ENCODE measurements around the gene RILP. TPM values are rescaled to one million over a fixed set of nuclear protein-coding genes. Genes with fewer than 3 reads are reported as not detected.

Gene RILP
- total and polyA plus RNA-seq, 10 of the 15 experiments (the other 5 are each of a cell fraction or from before 2014, with no cell fraction given): 0.60 to 6.1 (median 3.3) TPM; not detected in 1

DNA sequence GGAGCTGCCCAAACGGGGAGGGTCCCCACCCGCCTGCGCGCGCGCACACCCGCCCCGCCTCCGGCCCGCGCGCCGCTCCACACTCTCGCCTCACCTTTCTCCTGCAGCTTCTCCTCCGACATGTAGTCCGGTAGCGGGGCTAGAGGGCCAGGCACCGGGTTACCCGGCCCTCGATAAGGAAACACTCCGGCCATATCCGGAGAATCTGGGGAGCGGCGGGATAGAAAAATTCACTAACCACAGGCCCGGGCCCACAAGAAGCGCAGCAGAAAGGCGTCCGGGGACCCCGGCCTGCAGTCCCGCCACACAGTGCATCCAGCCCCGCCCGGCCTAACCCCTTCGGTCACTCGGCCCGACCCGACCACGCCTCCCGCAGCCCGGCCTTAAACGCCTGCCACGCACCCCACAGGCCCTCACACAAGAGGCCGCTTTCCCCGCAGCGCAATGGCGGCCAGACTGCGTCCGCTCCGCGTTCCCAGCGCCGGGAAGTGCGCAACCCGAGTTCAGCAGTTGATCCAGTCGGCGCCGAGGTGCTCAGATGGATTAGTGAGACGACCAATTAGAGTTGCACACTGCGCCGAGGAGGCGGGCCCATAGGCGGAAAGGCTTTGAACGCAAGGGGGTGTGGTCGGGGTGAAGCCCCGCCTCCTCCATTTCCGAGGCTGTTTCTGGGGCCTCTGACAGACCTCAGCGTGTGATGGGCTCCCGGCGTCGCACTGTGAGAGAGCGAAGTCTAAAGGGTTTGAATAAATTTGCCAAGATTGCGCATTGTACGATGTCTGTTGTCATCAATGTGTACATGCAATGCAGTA lies 34.9 kb upstream of the RILP start, which contains the start of gene PRPF8 (continued):
- TF ChIP-seq BHLHE40 (IDR thresholded peaks at IDR 0.05; ENCODE audit: borderline replicate concordance in 1 of 2, low read depth in 2 of 2, low read length in 1 of 2) (peak; percentile 15 to 28; a peak in 1 of 4 replicates), FOS (IDR thresholded peaks at IDR 0.05; ENCODE audit: borderline replicate concordance, extremely low read depth, insufficient read length) (peak; percentile 52), GATAD2B (conservative IDR thresholded peaks at IDR 0.05; ENCODE audit: low read depth) (peak; percentile 77), LARP7 (IDR thresholded peaks at IDR 0.05) (no peak; the same call in 1 of the 2 replicates), ETV6 (conservative IDR thresholded peaks at IDR 0.05 in 1 of 2, IDR thresholded peaks at IDR 0.05 in 1 of 2; ENCODE audit: borderline replicate concordance in 1 of 2, low read depth in 1 of 2) (no peak), ESRRA (IDR thresholded peaks at IDR 0.05; ENCODE audit: low read length) (0 out of 2 replicates have a peak, but pooled peaks have one; percentile 54), SMC3 (IDR thresholded peaks at IDR 0.05; ENCODE audit: borderline replicate concordance, low read length) (no peak), SIN3A (IDR thresholded peaks at IDR 0.05; ENCODE audit: low read depth, low read length) (peak; percentile 84), ZNF384 (IDR thresholded peaks at IDR 0.05; ENCODE audit: borderline replicate concordance, low read depth, low read length) (no peak), GABPA (IDR thresholded peaks at IDR 0.05; ENCODE audit: low read depth) (peak; percentile 88), MXI1 (IDR thresholded peaks at IDR 0.05; ENCODE audit: low read depth, low read length) (peak; percentile 83), ZBED1 (IDR thresholded peaks at IDR 0.05; ENCODE audit: borderline replicate concordance) (no peak), NR2C1 (IDR thresholded peaks at IDR 0.05) (peak; percentile 69), NR2F1 (conservative IDR thresholded peaks at IDR 0.05) (0 out of 2 replicates have a peak, but pooled peaks have one; percentile 41), RFX5 (IDR thresholded peaks at IDR 0.05; ENCODE audit: low read depth, low read length) (no peak; the same call in 1 of the 2 replicates), CREB1 (IDR thresholded peaks at IDR 0.05; ENCODE audit: low read depth) (peak; percentile 78), IKZF1 (conservative IDR thresholded peaks at IDR 0.05) (peak; percentile 76), STAT1 (conservative IDR thresholded peaks at IDR 0.05) (0 out of 2 replicates have a peak, but pooled peaks have one; percentile 54), YY1 (IDR thresholded peaks at IDR 0.05; ENCODE audit: low read depth, low read length) (peak; percentile 98), TARDBP (IDR thresholded peaks at IDR 0.05; ENCODE audit: borderline replicate concordance) (0 out of 2 replicates have a peak, but pooled peaks have one; percentile 13), SMAD5 (IDR thresholded peaks at IDR 0.05; ENCODE audit: low read depth) (peak; percentile 75; the same call in 1 of the 2 replicates), POLR2AphosphoS5 (IDR thresholded peaks at IDR 0.05; ENCODE audit: low read length) (peak; percentile 96)
- TF ChIP-seq, protein P1, sequence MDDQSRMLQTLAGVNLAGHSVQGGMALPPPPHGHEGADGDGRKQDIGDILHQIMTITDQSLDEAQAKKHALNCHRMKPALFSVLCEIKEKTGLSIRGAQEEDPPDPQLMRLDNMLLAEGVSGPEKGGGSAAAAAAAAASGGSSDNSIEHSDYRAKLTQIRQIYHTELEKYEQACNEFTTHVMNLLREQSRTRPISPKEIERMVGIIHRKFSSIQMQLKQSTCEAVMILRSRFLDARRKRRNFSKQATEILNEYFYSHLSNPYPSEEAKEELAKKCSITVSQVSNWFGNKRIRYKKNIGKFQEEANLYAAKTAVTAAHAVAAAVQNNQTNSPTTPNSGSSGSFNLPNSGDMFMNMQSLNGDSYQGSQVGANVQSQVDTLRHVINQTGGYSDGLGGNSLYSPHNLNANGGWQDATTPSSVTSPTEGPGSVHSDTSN (IDR thresholded peaks at IDR 0.05; ENCODE audit: insufficient replicate concordance, low read depth, low read length): peak; percentile 93
- TF ChIP-seq, protein P2, sequence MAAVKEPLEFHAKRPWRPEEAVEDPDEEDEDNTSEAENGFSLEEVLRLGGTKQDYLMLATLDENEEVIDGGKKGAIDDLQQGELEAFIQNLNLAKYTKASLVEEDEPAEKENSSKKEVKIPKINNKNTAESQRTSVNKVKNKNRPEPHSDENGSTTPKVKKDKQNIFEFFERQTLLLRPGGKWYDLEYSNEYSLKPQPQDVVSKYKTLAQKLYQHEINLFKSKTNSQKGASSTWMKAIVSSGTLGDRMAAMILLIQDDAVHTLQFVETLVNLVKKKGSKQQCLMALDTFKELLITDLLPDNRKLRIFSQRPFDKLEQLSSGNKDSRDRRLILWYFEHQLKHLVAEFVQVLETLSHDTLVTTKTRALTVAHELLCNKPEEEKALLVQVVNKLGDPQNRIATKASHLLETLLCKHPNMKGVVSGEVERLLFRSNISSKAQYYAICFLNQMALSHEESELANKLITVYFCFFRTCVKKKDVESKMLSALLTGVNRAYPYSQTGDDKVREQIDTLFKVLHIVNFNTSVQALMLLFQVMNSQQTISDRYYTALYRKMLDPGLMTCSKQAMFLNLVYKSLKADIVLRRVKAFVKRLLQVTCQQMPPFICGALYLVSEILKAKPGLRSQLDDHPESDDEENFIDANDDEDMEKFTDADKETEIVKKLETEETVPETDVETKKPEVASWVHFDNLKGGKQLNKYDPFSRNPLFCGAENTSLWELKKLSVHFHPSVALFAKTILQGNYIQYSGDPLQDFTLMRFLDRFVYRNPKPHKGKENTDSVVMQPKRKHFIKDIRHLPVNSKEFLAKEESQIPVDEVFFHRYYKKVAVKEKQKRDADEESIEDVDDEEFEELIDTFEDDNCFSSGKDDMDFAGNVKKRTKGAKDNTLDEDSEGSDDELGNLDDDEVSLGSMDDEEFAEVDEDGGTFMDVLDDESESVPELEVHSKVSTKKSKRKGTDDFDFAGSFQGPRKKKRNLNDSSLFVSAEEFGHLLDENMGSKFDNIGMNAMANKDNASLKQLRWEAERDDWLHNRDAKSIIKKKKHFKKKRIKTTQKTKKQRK (IDR thresholded peaks at IDR 0.05; ENCODE audit: low read depth, low read length): peak; percentile 56; the same call in 1 of the 2 replicates

All from GM12878 (cell line).